GM12873 (cell line): ENCODE data around the gene KARS1.

Experiments used
- CTCF ChIP-seq: IDR thresholded peaks from 2 replicates; pipeline ENCODE4 v1.5.1; 2012; ENCODE audit warnings: low read depth, mild to moderate bottlenecking, moderate library complexity, low read length, control low read depth; ENCODE audit not compliant: insufficient read depth; ENCODE audit errors: missing control alignments

KARS1 gene

GRCh38 chr16:75624921-75625334, 22.5 kb downstream of the KARS1 start:
- no peak for TF ChIP-seq CTCF

- no peak for TF ChIP-seq CTCF
Observed at GRCh38 chr16:75622761-75623605, 24.5 kb downstream of the KARS1 start, which contains the start of gene ADAT1. Gene ADAT1, minus strand, starts transcription at chr16:75623281. Its CDS starts 2,482 bp downstream, at chr16:75620799.

GRCh38 chr16:75621170-75621477, 26.3 kb downstream of the KARS1 start:
- peak; percentile 47 for TF ChIP-seq CTCF

- TF ChIP-seq CTCF = no peak
Observed at GRCh38 chr16:75620326-75621169, 26.9 kb downstream of the KARS1 start.

GRCh38 chr16:75618780-75619179, 28.7 kb downstream of the KARS1 start:
- no peak for TF ChIP-seq CTCF

GRCh38 chr16:75617121-75617520, 30.3 kb downstream of the KARS1 start:
- no peak for TF ChIP-seq CTCF

GRCh38 chr16:75616521-75617010, 30.9 kb downstream of the KARS1 start:
- no peak for TF ChIP-seq CTCF
